HepG2 (cell line): ENCODE measurements around the gene HERC5. TPM values are rescaled to one million over a fixed set of nuclear protein-coding genes. Genes with fewer than 3 reads are reported as not detected.

Source experiments
- AGO1 ChIP-seq: fragments of 200-400 bp; formaldehyde crosslinking; IDR thresholded peaks from 2 replicates; pipeline ENCODE4 v1.6.1; 2017; ENCODE audit warnings: mild to moderate bottlenecking, low read depth, low read length, moderate library complexity; ENCODE audit not compliant: poor library complexity, severe bottlenecking
- ARNTL ChIP-seq: sonication (generic); formaldehyde crosslinking; IDR thresholded peaks from 2 replicates; pipeline ENCODE4 v1.4.0; 2020; ENCODE audit warnings: mild to moderate bottlenecking, missing genetic modification reagents
- ASH2L ChIP-seq: fragments of 300-600, 200-600 bp; sonication (generic); IDR thresholded peaks from 2 replicates; pipeline ENCODE4 v1.7.0; 2017; ENCODE audit warnings: low read depth, mild to moderate bottlenecking, moderate library complexity, mixed read lengths, low read length; ENCODE audit not compliant: insufficient read length
- CAMTA2 ChIP-seq: sonication (generic); formaldehyde crosslinking; IDR thresholded peaks from 2 replicates; pipeline ENCODE4 v1.4.0; 2020; ENCODE audit warnings: mild to moderate bottlenecking, missing genetic modification reagents, borderline replicate concordance
- CBFB ChIP-seq: sonication (generic); formaldehyde crosslinking; IDR thresholded peaks from 2 replicates; pipeline ENCODE4 v1.4.0; 2020; ENCODE audit warnings: missing genetic modification reagents
- ETV5 ChIP-seq: IDR thresholded peaks from 2 replicates; pipeline ENCODE4 v1.6.1; 2018; ENCODE audit warnings: missing biosample characterization, missing genetic modification reagents, inconsistent platforms, borderline replicate concordance
- GABPB1 ChIP-seq: IDR thresholded peaks from 2 replicates; pipeline ENCODE4 v1.6.1; 2016; ENCODE audit warnings: mild to moderate bottlenecking, missing genetic modification reagents, moderate library complexity, missing compliant biosample characterization
- GLMP ChIP-seq: sonication (generic); formaldehyde crosslinking; IDR thresholded peaks from 2 replicates; pipeline ENCODE4 v1.9.0; 2021; ENCODE audit warnings: missing genetic modification reagents, mild to moderate bottlenecking, borderline replicate concordance
- KMT2B ChIP-seq: IDR thresholded peaks from 2 replicates; pipeline ENCODE4 v1.6.1; 2016; ENCODE audit warnings: missing genetic modification reagents, missing compliant biosample characterization
- NCOA2 ChIP-seq: sonication (generic); formaldehyde crosslinking; IDR thresholded peaks from 2 replicates; pipeline ENCODE4 v1.8.0; 2022; ENCODE audit warnings: inconsistent platforms
- RBAK ChIP-seq: sonication (generic); formaldehyde crosslinking; IDR thresholded peaks from 2 replicates; pipeline ENCODE4 v1.5.1; 2020; ENCODE audit warnings: mild to moderate bottlenecking, missing genetic modification reagents
- REST ChIP-seq, 2 experiments: IDR thresholded peaks; 2 replicates each; pipeline ENCODE4 v1.6.1; 2011 to 2012; ENCODE audit warnings: low read length in 2 of 2, borderline replicate concordance in 1 of 2, low read depth in 1 of 2, mild to moderate bottlenecking in 1 of 2, moderate library complexity in 1 of 2
- SMYD3 ChIP-seq: sonication (generic); formaldehyde crosslinking; IDR thresholded peaks from 2 replicates; pipeline ENCODE4 v1.8.1; 2023; ENCODE audit warnings: mild to moderate bottlenecking, missing genetic modification reagents
- SOX6 ChIP-seq, 2 experiments: fragments of 450-650 bp in 1 of 2; sonication (generic) in 1 of 2; formaldehyde crosslinking in 1 of 2; IDR thresholded peaks; 2 replicates each; pipeline versions ENCODE4 v1.4.0 to v1.6.1; 2017 to 2020; ENCODE audit warnings: antibody characterized with exemption in 1 of 2, mild to moderate bottlenecking in 1 of 2, missing genetic modification reagents in 1 of 2
- SP5 ChIP-seq: IDR thresholded peaks from 2 replicates; pipeline ENCODE4 v1.6.1; 2016; ENCODE audit warnings: low read depth, borderline replicate concordance
- SPEN ChIP-seq: sonication (generic); formaldehyde crosslinking; IDR thresholded peaks from 2 replicates; pipeline ENCODE4 v1.5.1; 2020; ENCODE audit warnings: low read depth, mild to moderate bottlenecking, missing genetic modification reagents
- TBX2 ChIP-seq: sonication (generic); formaldehyde crosslinking; IDR thresholded peaks from 2 replicates; pipeline ENCODE4 v1.5.0; 2020; ENCODE audit warnings: missing genetic modification reagents, mild to moderate bottlenecking, borderline replicate concordance
- TCF7L2 ChIP-seq: IDR thresholded peaks from 2 replicates; pipeline ENCODE4 v1.6.1; 2011; ENCODE audit warnings: mild to moderate bottlenecking, low read depth, low read length, moderate library complexity
- ZMYM3 ChIP-seq: sonication (generic); formaldehyde crosslinking; IDR thresholded peaks from 2 replicates; pipeline ENCODE4 v1.5.1; 2020; ENCODE audit warnings: mild to moderate bottlenecking, missing genetic modification reagents
- ZNF556 ChIP-seq: sonication (generic); formaldehyde crosslinking; IDR thresholded peaks from 2 replicates; pipeline ENCODE4 v1.4.0; 2020; ENCODE audit warnings: mild to moderate bottlenecking, missing genetic modification reagents, borderline replicate concordance
- ZNF614 ChIP-seq: IDR thresholded peaks from 2 replicates; pipeline ENCODE4 v1.6.1; 2018; ENCODE audit warnings: missing biosample characterization, missing genetic modification reagents, inconsistent platforms, borderline replicate concordance
- ZNF737 ChIP-seq: sonication (generic); formaldehyde crosslinking; IDR thresholded peaks from 2 replicates; pipeline ENCODE4 v1.5.0; 2020; ENCODE audit warnings: missing genetic modification reagents, mild to moderate bottlenecking, borderline replicate concordance
- ZNF800 ChIP-seq: sonication (generic); formaldehyde crosslinking; IDR thresholded peaks from 2 replicates; pipeline ENCODE4 v1.4.0; 2020; ENCODE audit warnings: missing genetic modification reagents
- polyA plus RNA-seq, 8 experiments: library from polyadenylated mRNA; depleted of rRNA in 3 of 8; stranded (reverse) in 7 of 8; unstranded in 1 of 8; fragments of >200 nt; fragmentation: Illumina TruSeq in 4 of 8; extraction: Trizol in 4 of 8; gene quantifications; 2 replicates each; pipeline versions ENCODE4 v1.2.1 to v1.2.3, GENCODE V29; 2011 to 2016; ENCODE audit warnings: low read depth in 4 of 8, missing spikeins in 1 of 8, mixed read lengths in 1 of 8; ENCODE audit not compliant: insufficient read depth in 1 of 8
- total RNA-seq, 5 experiments: library from RNA; depleted of rRNA; stranded (reverse); fragments of >200 nt; fragmentation: Illumina TruSeq; extraction: Trizol; gene quantifications; 2 replicates each; pipeline ENCODE4 v1.2.3, GENCODE V29; 2016; ENCODE audit warnings: low read depth in 1 of 5

HERC5 gene
- total and polyA plus RNA-seq, 2 of the 13 experiments (the other 11 are each of a cell fraction or from before 2014, with no cell fraction given) = 0.13 to 0.33 TPM

- peak; percentile 60 for TF ChIP-seq GABPB1 (CRISPR knock-in tag)
- TF ChIP-seq RBAK (CRISPR knock-in tag) = no peak
- no peak for TF ChIP-seq TCF7L2
- peak in 1 of 2 experiments; percentile 20; a peak in 1 of 4 replicates for TF ChIP-seq REST (IDR thresholded peaks at IDR 0.05; ENCODE audit: borderline replicate concordance in 1 of 2, low read depth in 1 of 2, low read length in 2 of 2)
- TF ChIP-seq ZMYM3 = 0 out of 2 replicates have a peak, but pooled peaks have one; percentile 39
- TF ChIP-seq ZNF556 (CRISPR knock-in tag) = 0 out of 2 replicates have a peak, but pooled peaks have one; percentile 43
- TF ChIP-seq ASH2L = no peak
- peak; percentile 59; the same call in 1 of the 2 replicates for TF ChIP-seq SPEN (CRISPR knock-in tag)
- peak; percentile 71; the same call in 1 of the 2 replicates for TF ChIP-seq KMT2B (CRISPR knock-in tag)
- TF ChIP-seq ZNF614 = peak; percentile 62; the same call in 1 of the 2 replicates
- TF ChIP-seq AGO1 = peak; percentile 36
- no peak for TF ChIP-seq SMYD3 (CRISPR knock-in tag)
- TF ChIP-seq TBX2 (CRISPR knock-in tag) = peak; percentile 64; the same call in 1 of the 2 replicates
- peak; percentile 34; the same call in 1 of the 2 replicates for TF ChIP-seq ARNTL
- TF ChIP-seq SP5 (CRISPR knock-in tag) = peak; percentile 70; the same call in 1 of the 2 replicates
- peak; percentile 97; the same call in 1 of the 2 replicates for TF ChIP-seq ZNF800 (CRISPR knock-in tag)
- TF ChIP-seq ETV5 = peak; percentile 56; the same call in 1 of the 2 replicates
- peak; percentile 57; the same call in 1 of the 2 replicates for TF ChIP-seq CAMTA2 (CRISPR knock-in tag)
- TF ChIP-seq GLMP (CRISPR knock-in tag) = no peak
- TF ChIP-seq NCOA2 = peak; percentile 17; the same call in 1 of the 2 replicates
- peak; percentile 65 for TF ChIP-seq CBFB (CRISPR knock-in tag)
- TF ChIP-seq ZNF737 (CRISPR knock-in tag) = no peak
- no peak for TF ChIP-seq SOX6 (IDR thresholded peaks at IDR 0.05)
- TF ChIP-seq SOX6 (CRISPR knock-in tag; IDR thresholded peaks at IDR 0.05) = peak; percentile 85
Observed at GRCh38 chr4:88456670-88457306, at the start of gene HERC5 (continued).
